Adrenal gland (tissue), 12 donors: ENCODE data around the gene ZNF420. TPM values are rescaled to one million over a fixed set of nuclear protein-coding genes. Genes with fewer than 3 reads are reported as not detected.
A peak's percentile ranks its signal among the peaks of the same experiment; 100 is the strongest.
"Not testable (repeated sequence)": the region's sequence is repeated elsewhere in the genome, so short reads cannot be mapped to it uniquely, and the experiment has no call there.

Source experiments
- DNase-seq, 7 donors: peaks; one replicate each; pipeline ENCODE4 v3.0.0-alpha.2; 2019 to 2020
- H3K27ac ChIP-seq, 5 donors: fragments of 200-600 bp; sonication (generic) in 4 of 5; 1 replicate in 3 of 5; 2 replicates in 2 of 5; pipeline versions ENCODE4 v1.5.1 to v1.8.0; 2016 to 2020; ENCODE audit warnings: mild to moderate bottlenecking in 1 of 5
- H3K27me3 ChIP-seq: fragments of 200-600 bp; 2 replicates; pipeline ENCODE4 v1.8.0; 2021
- H3K36me3 ChIP-seq, 2 donors: fragments of 200-600 bp; replicated peaks in 1 of 2; 1 replicate in 1 of 2; 2 replicates in 1 of 2; pipeline versions ENCODE4 v1.5.1 to v1.8.0; 2018 to 2022
- H3K4me1 ChIP-seq, 2 donors: fragments of 200-600 bp; replicated peaks in 1 of 2; 1 replicate in 1 of 2; 2 replicates in 1 of 2; pipeline versions ENCODE4 v1.5.1 to v1.8.0; 2018 to 2021
- H3K4me3 ChIP-seq, 4 donors: fragments of 200-600 bp; sonication (generic) in 3 of 4; one replicate each; pipeline ENCODE4 v1.5.1; 2016 to 2018
- H3K9me3 ChIP-seq, 3 donors: fragments of 200-600 bp; sonication (generic) in 1 of 3; replicated peaks in 1 of 3; 1 replicate in 2 of 3; 2 replicates in 1 of 3; pipeline versions ENCODE4 v1.5.1 to v1.8.0; 2016 to 2021
- POLR2A ChIP-seq, 2 donors: fragments of 450-650 bp; IDR thresholded peaks; one replicate each; pipeline ENCODE4 v1.6.1; 2017; ENCODE audit warnings: antibody characterized with exemption in 2 of 2, mild to moderate bottlenecking in 2 of 2, moderate library complexity in 1 of 2
- WGBS, 4 donors: extraction: QIAGEN DNeasy Blood & Tissue Kit in 2 of 4; methylation state at CpG; one replicate each; pipeline versions ENCODE4 v1.1.5 to v1.1.7; 2013 to 2017; 5-methylcytosine and 5-hydroxymethylcytosine counted together
- intact Hi-C, 2 donors: fragments of 100-400 bp; cut with DNase I; formaldehyde crosslinking; loops; one replicate each; pipeline versions ENCODE4 v1.14.1 to v1.15.0; 2022 to 2023
- polyA plus RNA-seq, 3 donors: library from polyadenylated mRNA; stranded (reverse); fragments of 200-250 nt in 2 of 3; fragments of 350-450 nt in 1 of 3; fragmentation: Illumina TruSeq in 1 of 3; extraction: RNeasy Lipid Tissue Mini Kit (QIAGEN cat#74804) in 1 of 3; gene quantifications; one replicate each; pipeline ENCODE4 v1.2.3, GENCODE V29; 2013 to 2014
- total RNA-seq, 9 donors: library from RNA; depleted of rRNA in 4 of 9; stranded (reverse); fragments of >200 nt in 4 of 9; fragments of 120-200 nt in 1 of 9; fragmentation: NEBNext Ultra II Directional in 1 of 9; extraction: Animal tissue kit (Norgen Biotek cat#: 25700) in 1 of 9; gene quantifications; one replicate each; pipeline versions ENCODE4 v1.1.0 to v1.2.4, GENCODE V29; 2013 to 2023
- TF ChIP-seq, protein P1 (sequence below), 6 experiments: fragments of 450-650 bp in 4 of 6; fragments of 200-600 bp in 2 of 6; sonication (generic) in 1 of 6; IDR thresholded peaks; 1 replicate in 5 of 6; 2 replicates in 1 of 6; pipeline versions ENCODE4 v1.5.1 to v1.8.0; 2016 to 2021; ENCODE audit warnings: antibody characterized with exemption in 6 of 6, mild to moderate bottlenecking in 2 of 6, moderate library complexity in 1 of 6
- donor health status: healthy with polysubstance abuse.
- donor health status: Bipolar disorder and iron deficiency.
- donor health status: DM: yes; HTN: yes; CAD: no.
- donor health status: DM: no; HTN: no; CAD: no.
- donor health status: DM: no; HTN: no; CAD: no.
- donor health status: DM: yes; HTN: yes; CAD: no.

Gene ZNF420
- total and polyA plus RNA-seq, 12 donors = 3.0 to 20.6 (median 11.4) TPM

- Histone ChIP-seq H3K27me3 (no peaks in the 10 kb centered on the region), H3K36me3 (peaks cover 0 to 16% of the 10 kb centered on the region in 2 donors), H3K9me3 (peaks cover 0 to 7% (median 5%) of the 10 kb centered on the region in 3 donors), H3K4me1 (no peaks in the 10 kb centered on the region), H3K27ac (no peak overlapping the region), H3K4me3 (no peak overlapping the region)
- TF ChIP-seq, protein P1, sequence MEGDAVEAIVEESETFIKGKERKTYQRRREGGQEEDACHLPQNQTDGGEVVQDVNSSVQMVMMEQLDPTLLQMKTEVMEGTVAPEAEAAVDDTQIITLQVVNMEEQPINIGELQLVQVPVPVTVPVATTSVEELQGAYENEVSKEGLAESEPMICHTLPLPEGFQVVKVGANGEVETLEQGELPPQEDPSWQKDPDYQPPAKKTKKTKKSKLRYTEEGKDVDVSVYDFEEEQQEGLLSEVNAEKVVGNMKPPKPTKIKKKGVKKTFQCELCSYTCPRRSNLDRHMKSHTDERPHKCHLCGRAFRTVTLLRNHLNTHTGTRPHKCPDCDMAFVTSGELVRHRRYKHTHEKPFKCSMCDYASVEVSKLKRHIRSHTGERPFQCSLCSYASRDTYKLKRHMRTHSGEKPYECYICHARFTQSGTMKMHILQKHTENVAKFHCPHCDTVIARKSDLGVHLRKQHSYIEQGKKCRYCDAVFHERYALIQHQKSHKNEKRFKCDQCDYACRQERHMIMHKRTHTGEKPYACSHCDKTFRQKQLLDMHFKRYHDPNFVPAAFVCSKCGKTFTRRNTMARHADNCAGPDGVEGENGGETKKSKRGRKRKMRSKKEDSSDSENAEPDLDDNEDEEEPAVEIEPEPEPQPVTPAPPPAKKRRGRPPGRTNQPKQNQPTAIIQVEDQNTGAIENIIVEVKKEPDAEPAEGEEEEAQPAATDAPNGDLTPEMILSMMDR (IDR thresholded peaks at IDR 0.05) = no peak
- TF ChIP-seq POLR2A (IDR thresholded peaks at IDR 0.05) = no peak
- DNase-seq = no peak
- intact Hi-C loops = no loop called here
- WGBS, 4 donors = 92 to 100% (median 100%) methylated on average over 1 of the region's 1 CpG
These were observed 8.9 kb downstream of the ZNF420 start for GRCh38 chr19:37087110-37087509.

DNA sequence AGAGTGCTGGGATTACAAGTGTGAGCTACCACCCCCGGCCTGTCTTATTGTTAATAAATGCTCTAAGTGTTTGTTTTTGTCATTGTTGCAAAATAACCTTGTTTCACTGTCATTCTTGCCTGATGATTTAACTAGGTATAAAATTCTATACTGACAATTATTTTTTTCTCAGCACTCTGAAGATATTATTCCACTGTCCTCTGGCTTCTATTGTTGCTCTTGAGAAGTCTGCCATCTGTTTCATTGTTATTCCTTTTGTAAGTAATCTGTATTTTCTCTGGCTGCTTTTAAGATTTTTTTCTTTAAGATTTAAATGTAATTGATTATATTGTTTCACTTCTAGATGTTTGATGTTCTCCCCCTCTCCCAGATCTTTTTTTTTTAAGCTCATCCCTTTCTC lies 17.6 kb downstream of the ZNF420 start:
- intact Hi-C loops = no loop called here
- Histone ChIP-seq H3K27ac (no peak overlapping the region), H3K27me3 (no peaks in the 10 kb centered on the region), H3K4me3 (no peak overlapping the region), H3K9me3 (peaks cover 0 to 37% (median 0%) of the 10 kb centered on the region in 3 donors), H3K4me1 (no peaks in the 10 kb centered on the region), H3K36me3 (peaks cover 0 to 31% of the 10 kb centered on the region in 2 donors)
- DNase-seq = no peak
- TF ChIP-seq, protein P1 (IDR thresholded peaks at IDR 0.05) = no peak
- no peak for TF ChIP-seq POLR2A (IDR thresholded peaks at IDR 0.05)
- 94 to 100% (median 100%) methylated on average over 1 of the region's 1 CpG for WGBS, 4 donors

DNA sequence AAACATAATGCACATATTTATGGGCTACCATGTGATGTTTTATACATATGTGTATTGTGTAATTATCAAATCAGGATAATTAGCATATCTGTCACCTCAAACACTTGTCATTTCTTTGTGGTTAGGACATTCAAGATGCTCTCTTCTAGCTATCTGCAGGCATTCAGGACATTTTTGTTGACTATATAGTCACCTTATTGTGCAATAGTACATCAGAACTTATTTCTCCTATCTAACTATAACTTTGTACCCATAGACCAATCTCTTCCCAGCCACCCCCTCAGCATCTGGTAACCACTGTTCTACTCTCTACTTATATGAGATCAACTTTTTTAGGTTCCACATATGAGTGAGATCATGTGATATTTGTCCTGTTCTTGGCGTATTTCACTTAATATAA lies 20.3 kb downstream of the ZNF420 start:
- no peak for TF ChIP-seq POLR2A (IDR thresholded peaks at IDR 0.05)
- TF ChIP-seq, protein P1 (IDR thresholded peaks at IDR 0.05) = no peak
- H3K4me3 ChIP-seq = no peak overlapping the region
- no peak overlapping the region for H3K27ac ChIP-seq
- H3K27me3 ChIP-seq = no peaks in the 10 kb centered on the region
- H3K36me3 ChIP-seq = peaks cover 0 to 21% of the 10 kb centered on the region in 2 donors
- 95 to 100% (median 98%) methylated on average over 1 of the region's 1 CpG for WGBS, 4 donors
- intact Hi-C loops = no loop called here
- peaks cover 0 to 44% (median 5%) of the 10 kb centered on the region in 3 donors for H3K9me3 ChIP-seq
- DNase-seq = no peak
- no peaks in the 10 kb centered on the region for H3K4me1 ChIP-seq

GRCh38 chr19:37104135-37104534 lies 25.9 kb downstream of the ZNF420 start:
- 90 to 100% (median 97%) methylated on average over 4 to 5 of the region's 5 CpGs for WGBS, 4 donors
- H3K4me3 ChIP-seq, intact Hi-C loops, H3K4me1 ChIP-seq, H3K36me3 ChIP-seq, H3K27me3 ChIP-seq, H3K27ac ChIP-seq, DNase-seq: not testable (repeated sequence)
- H3K9me3 ChIP-seq = peaks cover 0 to 56% (median 7%) of the 10 kb centered on the region in 3 donors

GRCh38 chr19:37111753-37112152 lies 33.5 kb downstream of the ZNF420 start:
- intact Hi-C loops, DNase-seq, H3K27me3 ChIP-seq, H3K4me3 ChIP-seq, H3K36me3 ChIP-seq, H3K4me1 ChIP-seq, H3K27ac ChIP-seq: not testable (repeated sequence)
- H3K9me3 ChIP-seq = peaks cover 0 to 87% (median 1%) of the 10 kb centered on the region in 3 donors
- TF ChIP-seq, protein P1 (IDR thresholded peaks at IDR 0.05) = peak in 1 of 6 experiments; percentile 12
- WGBS, 4 donors = 83 to 88% (median 86%) methylated on average over 7 of the region's 7 CpGs
